Measurements from ENCODE around the gene ANKRD44. TPM values are rescaled to one million over a fixed set of nuclear protein-coding genes. Genes with fewer than 3 reads are reported as not detected.

The ANKRD44 gene
- total RNA-seq, 4 donors from 2014 or later: 9.1 to 20.8 (median 14.9) TPM

DNA sequence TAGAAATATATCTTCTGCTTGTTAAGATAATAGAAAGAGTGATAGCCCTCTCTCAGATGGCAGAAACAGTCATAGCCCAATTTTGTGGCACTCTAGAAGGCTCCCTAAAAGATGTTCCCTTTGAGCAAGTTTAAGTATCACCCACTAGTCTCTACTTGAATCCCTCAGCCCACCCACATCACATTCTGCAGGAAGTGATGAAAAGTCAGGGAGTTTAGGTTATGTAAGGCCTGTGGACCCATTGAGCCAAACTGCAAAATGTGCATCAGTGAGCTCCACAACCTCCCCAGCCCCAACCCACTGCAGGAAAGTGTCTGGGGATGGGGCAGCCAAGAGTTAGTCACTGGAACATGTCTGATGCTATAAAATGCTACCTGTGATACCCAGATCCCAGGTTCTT lies 25.6 kb downstream of the ANKRD44 start:
- DNase-seq (ENCODE audit: low spot score in 2 of 2): no peak
- H3K4me3 ChIP-seq (ENCODE audit: low read depth, poor library complexity, severe bottlenecking): no peak overlapping the region
- no peak for TF ChIP-seq POLR2A (IDR thresholded peaks at IDR 0.05)
- no peak for TF ChIP-seq CTCF (IDR thresholded peaks at IDR 0.05)
- intact Hi-C loops (cut with DNase I; ENCODE audit: low total_unique reads): no loop called here

GRCh38 chr2:197281421-197281820 lies 29.2 kb downstream of the ANKRD44 start:
- intact Hi-C loops (cut with DNase I; ENCODE audit: low total_unique reads): no loop called here
- 45 to 50% methylated on average over 2 of the region's 2 CpGs for WGBS, 2 donors
- H3K4me3 ChIP-seq (ENCODE audit: low read depth, poor library complexity, severe bottlenecking): no peak overlapping the region
- no peak for DNase-seq (ENCODE audit: low spot score in 2 of 2)
- no peak for TF ChIP-seq POLR2A (IDR thresholded peaks at IDR 0.05)
- no peak for TF ChIP-seq CTCF (IDR thresholded peaks at IDR 0.05)

GRCh38 chr2:197280015-197280702 lies 30.4 kb downstream of the ANKRD44 start:
- DNase-seq (ENCODE audit: low spot score in 2 of 2): no peak
- no peak overlapping the region for H3K4me3 ChIP-seq (ENCODE audit: low read depth, poor library complexity, severe bottlenecking)
- 70 to 72% methylated on average over 13 of the region's 13 CpGs for WGBS, 2 donors
- no peak for TF ChIP-seq POLR2A (IDR thresholded peaks at IDR 0.05)
- no peak for TF ChIP-seq CTCF (IDR thresholded peaks at IDR 0.05)
- intact Hi-C loops (cut with DNase I; ENCODE audit: low total_unique reads): no loop called here

DNA sequence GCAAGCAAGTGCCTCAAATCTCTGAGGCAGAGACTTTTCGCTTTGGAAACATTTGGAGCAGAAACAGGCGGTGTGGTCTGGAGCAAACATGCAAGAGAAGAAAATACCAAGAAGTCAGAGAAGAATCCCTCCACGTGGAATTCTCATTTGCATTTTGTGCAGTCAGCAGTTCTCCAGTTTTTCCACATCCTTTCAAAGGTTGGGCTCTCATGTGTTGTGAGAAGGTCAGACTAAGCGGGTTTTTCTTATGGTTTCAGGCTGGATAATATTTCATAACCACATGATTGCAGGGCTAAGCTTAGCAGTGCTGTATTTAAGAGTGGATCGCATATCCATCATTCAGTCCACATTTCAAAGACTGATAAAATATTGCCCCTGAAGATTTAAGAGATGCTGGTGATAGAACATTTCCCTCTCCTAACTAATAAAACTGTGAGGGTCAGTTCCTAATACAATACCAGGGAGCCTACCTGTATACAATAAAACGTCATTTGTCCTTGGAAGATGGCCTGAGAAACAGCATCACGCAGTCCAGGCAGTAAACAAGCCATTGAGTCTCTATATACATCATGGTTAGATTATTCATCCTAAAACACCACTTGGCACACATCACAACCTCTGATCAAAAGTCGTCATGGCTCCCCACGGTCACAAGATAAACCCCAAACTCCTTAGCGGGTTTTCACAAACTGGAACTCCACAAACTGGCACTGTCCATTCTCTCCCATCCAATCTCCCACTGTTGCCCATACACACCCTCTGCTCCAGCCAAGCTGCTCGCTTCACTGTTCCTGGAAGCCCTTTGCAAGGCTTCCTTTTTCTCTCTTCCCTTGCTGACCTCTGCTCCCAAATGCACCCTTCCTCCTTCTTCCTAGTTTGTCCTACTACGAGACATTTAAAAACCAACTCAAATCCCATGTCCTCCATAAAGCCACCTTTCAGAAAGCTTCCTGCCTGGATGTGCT lies 31.5 kb downstream of the ANKRD44 start:
- 76 to 80% methylated on average over 12 of the region's 12 CpGs for WGBS, 2 donors
- no peak overlapping the region for H3K4me3 ChIP-seq (ENCODE audit: low read depth, poor library complexity, severe bottlenecking)
- TF ChIP-seq POLR2A (IDR thresholded peaks at IDR 0.05): no peak
- no peak for TF ChIP-seq CTCF (IDR thresholded peaks at IDR 0.05)
- intact Hi-C loops (cut with DNase I; ENCODE audit: low total_unique reads): no loop called here
- DNase-seq (ENCODE audit: low spot score in 2 of 2): no peak

DNA sequence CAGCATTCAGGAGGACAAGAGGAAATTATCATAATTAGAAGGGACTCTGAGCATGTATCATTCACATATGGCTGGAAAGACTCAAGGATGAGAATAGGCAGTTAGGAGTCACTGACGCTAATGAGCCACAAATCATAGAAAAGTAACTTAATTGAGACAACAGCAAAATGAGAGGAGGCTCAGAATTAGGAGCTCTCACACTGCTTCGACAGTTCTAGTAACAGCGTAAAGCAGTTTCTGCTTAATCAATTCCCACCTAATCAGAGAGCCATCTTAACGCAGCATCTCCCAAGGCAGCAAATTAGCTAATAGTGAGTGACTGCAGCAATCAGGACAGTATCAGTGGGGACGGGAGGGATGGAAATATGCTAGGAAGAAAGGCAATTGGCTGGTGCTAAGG lies 32.8 kb downstream of the ANKRD44 start:
- intact Hi-C loops (cut with DNase I; ENCODE audit: low total_unique reads): no loop called here
- 85 to 90% methylated on average over 5 of the region's 5 CpGs for WGBS, 2 donors
- DNase-seq (ENCODE audit: low spot score in 2 of 2): no peak
- TF ChIP-seq POLR2A (IDR thresholded peaks at IDR 0.05) (no peak), CTCF (IDR thresholded peaks at IDR 0.05) (no peak)
- no peak overlapping the region for H3K4me3 ChIP-seq (ENCODE audit: low read depth, poor library complexity, severe bottlenecking)
